Suprapubic skin (tissue), 4 donors: Measurements from ENCODE around the gene LOXL3. TPM values are rescaled to one million over a fixed set of nuclear protein-coding genes. Genes with fewer than 3 reads are reported as not detected.

Experiments
- DNase-seq, 2 donors: peaks; one replicate each; pipeline ENCODE4 v3.0.0-alpha.2; 2019; ENCODE audit warnings: low spot score in 2 of 2
- H3K27ac ChIP-seq: fragments of 200-600 bp; sonication (generic); one replicate; pipeline ENCODE4 v1.5.1; 2019
- H3K27me3 ChIP-seq: fragments of 200-600 bp; sonication (generic); one replicate; pipeline ENCODE4 v1.5.1; 2019
- H3K36me3 ChIP-seq: fragments of 200-600 bp; sonication (generic); one replicate; pipeline ENCODE4 v1.5.1; 2019
- H3K4me1 ChIP-seq: fragments of 200-600 bp; sonication (generic); one replicate; pipeline ENCODE4 v1.5.1; 2019
- H3K4me3 ChIP-seq: fragments of 200-600 bp; sonication (generic); one replicate; pipeline ENCODE4 v1.5.1; 2019; ENCODE audit warnings: mild to moderate bottlenecking
- H3K9me3 ChIP-seq: fragments of 200-600 bp; sonication (generic); one replicate; pipeline ENCODE4 v1.5.1; 2019
- EP300 ChIP-seq: sonication (generic); formaldehyde crosslinking; IDR thresholded peaks from one replicate; pipeline ENCODE4 v1.6.1; 2017; ENCODE audit warnings: antibody characterized with exemption
- POLR2A ChIP-seq, 2 donors: fragments of 450-650 bp; IDR thresholded peaks; one replicate each; pipeline ENCODE4 v1.6.1; 2017; ENCODE audit warnings: antibody characterized with exemption in 2 of 2, mild to moderate bottlenecking in 2 of 2, moderate library complexity in 2 of 2
- POLR2AphosphoS5 ChIP-seq, 3 donors: sonication (generic); formaldehyde crosslinking; IDR thresholded peaks; one replicate each; pipeline ENCODE4 v1.6.1; 2017; ENCODE audit warnings: antibody characterized with exemption in 3 of 3
- WGBS: methylation state at CpG from one replicate; pipeline ENCODE4 v1.1.5; 2018; 5-methylcytosine and 5-hydroxymethylcytosine counted together
- total RNA-seq, 4 donors: library from RNA; depleted of rRNA; stranded (reverse); fragments of >200 nt; gene quantifications; one replicate each; pipeline ENCODE4 v1.1.0, GENCODE V29; 2016
- TF ChIP-seq, protein P1 (sequence below), 2 donors: fragments of 200-600 bp in 1 of 2; fragments of 450-650 bp in 1 of 2; sonication (generic) in 1 of 2; IDR thresholded peaks; one replicate each; pipeline ENCODE4 v1.5.1; 2016 to 2019; ENCODE audit warnings: antibody characterized with exemption in 2 of 2, mild to moderate bottlenecking in 1 of 2, moderate library complexity in 1 of 2

LOXL3 gene
- total RNA-seq, 4 donors from 2014 or later, result 0.23 to 3.8 (median 1.5) TPM

- no peaks in the 10 kb centered on the region for H3K4me1 ChIP-seq
- H3K4me3 ChIP-seq, result no peak overlapping the region
- H3K36me3 ChIP-seq, result no peaks in the 10 kb centered on the region
- TF ChIP-seq POLR2A (IDR thresholded peaks at IDR 0.05), result no peak
- no peak overlapping the region for H3K27ac ChIP-seq
- no peak for DNase-seq
- peaks cover 42% of the 10 kb centered on the region for H3K27me3 ChIP-seq
- H3K9me3 ChIP-seq, result no peaks in the 10 kb centered on the region
- 82% methylated on average over 4 of the region's 4 CpGs for WGBS
These were observed 40.4 kb upstream of the LOXL3 start for GRCh38 chr2:74593826-74594772.

DNA sequence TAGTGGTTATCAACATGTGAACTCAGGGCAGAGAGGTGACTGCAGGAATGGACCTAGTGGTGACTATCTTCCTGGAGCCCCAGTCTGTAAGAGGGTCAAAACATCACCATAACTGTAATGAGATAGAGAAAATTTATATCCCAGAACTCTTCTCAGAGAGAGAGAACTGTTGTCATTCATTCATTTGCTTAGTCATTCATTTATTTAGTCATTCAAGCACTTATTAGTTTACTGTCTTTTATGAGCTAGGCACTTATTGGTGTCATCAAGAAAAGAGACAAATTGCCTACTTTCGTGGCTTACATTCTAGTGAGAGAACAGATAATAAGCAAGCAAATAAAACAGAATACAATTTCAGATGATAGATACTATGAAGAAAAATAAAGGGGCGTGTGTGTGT lies 34.9 kb upstream of the LOXL3 start:
- DNase-seq, result no peak
- H3K9me3 ChIP-seq, result no peaks in the 10 kb centered on the region
- H3K4me3 ChIP-seq, result no peak overlapping the region
- no peaks in the 10 kb centered on the region for H3K36me3 ChIP-seq
- peaks cover 20% of the 10 kb centered on the region for H3K27me3 ChIP-seq
- no peaks in the 10 kb centered on the region for H3K4me1 ChIP-seq
- no peak overlapping the region for H3K27ac ChIP-seq
- TF ChIP-seq EP300 (no peak), POLR2AphosphoS5 (IDR thresholded peaks at IDR 0.05) (no peak), POLR2A (IDR thresholded peaks at IDR 0.05) (no peak)
- TF ChIP-seq, protein P1, sequence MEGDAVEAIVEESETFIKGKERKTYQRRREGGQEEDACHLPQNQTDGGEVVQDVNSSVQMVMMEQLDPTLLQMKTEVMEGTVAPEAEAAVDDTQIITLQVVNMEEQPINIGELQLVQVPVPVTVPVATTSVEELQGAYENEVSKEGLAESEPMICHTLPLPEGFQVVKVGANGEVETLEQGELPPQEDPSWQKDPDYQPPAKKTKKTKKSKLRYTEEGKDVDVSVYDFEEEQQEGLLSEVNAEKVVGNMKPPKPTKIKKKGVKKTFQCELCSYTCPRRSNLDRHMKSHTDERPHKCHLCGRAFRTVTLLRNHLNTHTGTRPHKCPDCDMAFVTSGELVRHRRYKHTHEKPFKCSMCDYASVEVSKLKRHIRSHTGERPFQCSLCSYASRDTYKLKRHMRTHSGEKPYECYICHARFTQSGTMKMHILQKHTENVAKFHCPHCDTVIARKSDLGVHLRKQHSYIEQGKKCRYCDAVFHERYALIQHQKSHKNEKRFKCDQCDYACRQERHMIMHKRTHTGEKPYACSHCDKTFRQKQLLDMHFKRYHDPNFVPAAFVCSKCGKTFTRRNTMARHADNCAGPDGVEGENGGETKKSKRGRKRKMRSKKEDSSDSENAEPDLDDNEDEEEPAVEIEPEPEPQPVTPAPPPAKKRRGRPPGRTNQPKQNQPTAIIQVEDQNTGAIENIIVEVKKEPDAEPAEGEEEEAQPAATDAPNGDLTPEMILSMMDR (IDR thresholded peaks at IDR 0.05), result no peak
- 63% methylated on average over 2 of the region's 2 CpGs for WGBS

- H3K36me3 ChIP-seq, result no peaks in the 10 kb centered on the region
- no peak overlapping the region for H3K4me3 ChIP-seq
- no peaks in the 10 kb centered on the region for H3K9me3 ChIP-seq
- no peaks in the 10 kb centered on the region for H3K4me1 ChIP-seq
- H3K27me3 ChIP-seq, result peaks cover 14% of the 10 kb centered on the region
- peak in 1 of 2 donors; percentile 66 for DNase-seq
- TF ChIP-seq POLR2A (IDR thresholded peaks at IDR 0.05), result no peak
- TF ChIP-seq, protein P1 (IDR thresholded peaks at IDR 0.05), result peak; percentile 54 to 72
- TF ChIP-seq EP300, result no peak
- no peak for TF ChIP-seq POLR2AphosphoS5 (IDR thresholded peaks at IDR 0.05)
- 31% methylated on average over 6 of the region's 6 CpGs for WGBS
- no peak overlapping the region for H3K27ac ChIP-seq
These were observed 34.0 kb upstream of the LOXL3 start for GRCh38 chr2:74587664-74588277.

GRCh38 chr2:74585406-74586185 lies 31.9 kb upstream of the LOXL3 start:
- H3K4me3 ChIP-seq, result no peak overlapping the region
- no peaks in the 10 kb centered on the region for H3K36me3 ChIP-seq
- no peaks in the 10 kb centered on the region for H3K4me1 ChIP-seq
- no peak for DNase-seq
- TF ChIP-seq, protein P1 (IDR thresholded peaks at IDR 0.05), result no peak
- TF ChIP-seq POLR2AphosphoS5 (IDR thresholded peaks at IDR 0.05) (no peak), EP300 (no peak), POLR2A (IDR thresholded peaks at IDR 0.05) (no peak)
- WGBS, result 38% methylated on average over 4 of the region's 4 CpGs
- no peaks in the 10 kb centered on the region for H3K9me3 ChIP-seq
- no peak overlapping the region for H3K27ac ChIP-seq
- H3K27me3 ChIP-seq, result peaks cover 6% of the 10 kb centered on the region

DNA sequence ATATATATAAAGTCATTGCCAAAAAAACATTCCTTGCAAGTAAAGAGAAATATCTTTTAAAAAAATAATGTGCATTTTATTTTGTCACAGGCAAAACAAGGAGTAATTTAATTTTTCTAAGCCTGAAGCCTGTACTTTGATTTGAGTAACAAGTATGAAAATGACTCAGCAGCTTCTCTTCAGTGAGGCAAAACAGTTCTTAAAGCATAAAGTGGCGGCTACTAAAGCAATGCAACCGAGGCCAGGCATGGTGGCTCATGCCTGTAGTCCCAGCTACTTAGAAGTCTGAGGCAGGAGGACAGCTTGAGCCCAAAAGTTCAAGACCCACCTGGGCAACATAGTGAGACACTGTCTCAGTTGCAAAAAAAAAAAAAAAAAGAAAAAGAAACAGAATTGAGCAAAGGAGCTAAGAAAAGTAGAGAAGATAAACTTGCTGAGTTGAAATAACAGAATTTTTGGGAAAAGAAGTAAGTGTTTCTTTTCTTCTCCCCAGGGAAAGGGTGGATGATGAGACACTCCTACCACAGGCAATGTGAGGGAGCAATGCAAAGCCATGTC lies 30.4 kb upstream of the LOXL3 start:
- H3K27ac ChIP-seq, result no peak overlapping the region
- H3K27me3 ChIP-seq, result no peaks in the 10 kb centered on the region
- H3K36me3 ChIP-seq, result no peaks in the 10 kb centered on the region
- 56% methylated on average over 2 of the region's 2 CpGs for WGBS
- no peak for DNase-seq
- no peaks in the 10 kb centered on the region for H3K9me3 ChIP-seq
- no peak overlapping the region for H3K4me3 ChIP-seq
- H3K4me1 ChIP-seq, result no peaks in the 10 kb centered on the region
- TF ChIP-seq POLR2AphosphoS5 (IDR thresholded peaks at IDR 0.05) (no peak), EP300 (no peak), POLR2A (IDR thresholded peaks at IDR 0.05) (no peak)
- TF ChIP-seq, protein P1 (IDR thresholded peaks at IDR 0.05), result no peak
